GM12874 (cell line): Measurements from ENCODE around the gene ITFG1.

ENCODE experiments used
- TF ChIP-seq, protein P1 (sequence below): IDR thresholded peaks from 2 replicates; pipeline ENCODE4 v1.5.1; 2011; ENCODE audit warnings: low read depth, mild to moderate bottlenecking, control low read depth, low read length, moderate library complexity; ENCODE audit not compliant: insufficient read depth

The ITFG1 gene

GRCh38 chr16:47254756-47255155, 206.1 kb downstream of the ITFG1 start:
- TF ChIP-seq, protein P1, sequence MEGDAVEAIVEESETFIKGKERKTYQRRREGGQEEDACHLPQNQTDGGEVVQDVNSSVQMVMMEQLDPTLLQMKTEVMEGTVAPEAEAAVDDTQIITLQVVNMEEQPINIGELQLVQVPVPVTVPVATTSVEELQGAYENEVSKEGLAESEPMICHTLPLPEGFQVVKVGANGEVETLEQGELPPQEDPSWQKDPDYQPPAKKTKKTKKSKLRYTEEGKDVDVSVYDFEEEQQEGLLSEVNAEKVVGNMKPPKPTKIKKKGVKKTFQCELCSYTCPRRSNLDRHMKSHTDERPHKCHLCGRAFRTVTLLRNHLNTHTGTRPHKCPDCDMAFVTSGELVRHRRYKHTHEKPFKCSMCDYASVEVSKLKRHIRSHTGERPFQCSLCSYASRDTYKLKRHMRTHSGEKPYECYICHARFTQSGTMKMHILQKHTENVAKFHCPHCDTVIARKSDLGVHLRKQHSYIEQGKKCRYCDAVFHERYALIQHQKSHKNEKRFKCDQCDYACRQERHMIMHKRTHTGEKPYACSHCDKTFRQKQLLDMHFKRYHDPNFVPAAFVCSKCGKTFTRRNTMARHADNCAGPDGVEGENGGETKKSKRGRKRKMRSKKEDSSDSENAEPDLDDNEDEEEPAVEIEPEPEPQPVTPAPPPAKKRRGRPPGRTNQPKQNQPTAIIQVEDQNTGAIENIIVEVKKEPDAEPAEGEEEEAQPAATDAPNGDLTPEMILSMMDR, result no peak

- TF ChIP-seq, protein P1, result no peak
Observed at GRCh38 chr16:47250983-47251382, 209.9 kb downstream of the ITFG1 start.

DNA sequence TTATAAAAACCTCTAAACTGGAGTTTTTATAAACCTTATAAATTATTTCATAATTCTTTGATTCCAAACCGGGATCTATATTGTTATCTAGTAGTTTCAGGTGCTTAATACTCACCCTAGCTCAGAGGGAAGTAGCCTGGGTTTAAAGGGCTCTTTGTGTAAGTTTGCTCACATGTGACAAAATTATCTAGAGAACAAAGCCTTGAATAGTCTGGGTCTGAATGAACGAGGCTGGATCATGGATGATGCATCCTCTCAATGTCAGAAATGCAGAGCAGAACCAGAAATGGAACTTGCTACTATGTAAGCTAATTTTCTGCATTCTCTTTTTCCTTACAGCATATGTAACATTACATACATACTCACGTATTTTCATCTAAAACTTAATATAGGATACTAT, 213.2 kb downstream of the ITFG1 start:
- TF ChIP-seq, protein P1, result no peak

DNA sequence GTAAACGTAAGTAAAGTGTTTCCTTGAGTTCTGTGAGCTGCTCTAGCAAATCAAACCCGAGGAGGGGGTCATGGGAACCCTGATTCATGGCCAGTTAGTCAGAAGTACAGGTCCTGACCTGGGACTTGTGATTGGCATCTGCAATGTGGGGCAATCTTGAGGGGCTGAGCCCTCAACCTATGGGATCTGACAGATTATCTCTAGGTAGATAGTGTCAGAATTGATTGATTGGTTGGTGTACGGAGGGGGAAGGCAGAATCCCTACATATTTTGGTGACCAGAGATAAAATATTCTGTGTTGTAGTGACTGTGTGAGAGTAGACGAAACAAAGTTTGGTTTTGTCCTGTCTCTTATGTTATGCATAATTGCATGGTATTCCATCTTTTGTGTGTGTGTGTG, 216.7 kb downstream of the ITFG1 start:
- TF ChIP-seq, protein P1, result no peak

- TF ChIP-seq, protein P1, result no peak
Observed at GRCh38 chr16:47241061-47241460, 219.8 kb downstream of the ITFG1 start.

DNA sequence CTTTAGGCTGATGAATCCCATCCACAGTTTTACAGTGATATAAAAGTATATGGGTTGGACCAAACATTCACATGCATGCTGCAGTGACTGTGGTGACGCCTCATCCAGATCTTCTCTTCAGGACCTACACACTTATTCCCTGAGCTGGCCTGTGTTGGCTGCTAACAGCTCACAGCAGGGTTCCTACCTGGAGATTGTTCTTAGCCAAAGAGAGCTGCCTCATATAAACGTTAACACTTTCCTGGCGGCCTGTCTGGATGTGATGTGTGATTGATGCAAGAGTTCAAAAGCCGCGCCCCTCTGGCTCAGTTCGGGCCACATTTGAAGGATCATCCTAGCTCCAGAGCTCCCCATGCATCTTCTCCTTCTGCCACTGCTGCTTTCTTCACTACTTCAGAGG, 224.1 kb downstream of the ITFG1 start:
- TF ChIP-seq, protein P1, result no peak

- TF ChIP-seq, protein P1, result no peak
Observed at GRCh38 chr16:47230296-47230695, 230.6 kb downstream of the ITFG1 start.
